ENCODE measurements around the gene TMEM9. TPM values are rescaled to one million over a fixed set of nuclear protein-coding genes. Genes with fewer than 3 reads are reported as not detected.

Gene TMEM9
- total RNA-seq, 1 donor from 2014 or later: 66.9 TPM

- Histone ChIP-seq H3K4me3 (ENCODE audit: low read depth, low read length) (no peak overlapping the region), H3K36me3 (ENCODE audit: control insufficient read depth, insufficient read depth, low read length) (no peaks in the 10 kb centered on the region), H3K27me3 (ENCODE audit: control insufficient read depth, insufficient read depth, low read length) (no peaks in the 10 kb centered on the region)
- DNase-seq (ENCODE audit: low read depth) (peak; percentile 80), FAIRE-seq (no peak)
- peak; percentile 95 for TF ChIP-seq CTCF (IDR thresholded peaks at IDR 0.05; ENCODE audit: insufficient read depth, low read length, severe bottlenecking)
Observed at GRCh38 chr1:201184307-201185122, 30.2 kb upstream of the TMEM9 start.

GRCh38 chr1:201183753-201184152 is 29.5 kb upstream of the TMEM9 start:
- H3K36me3 ChIP-seq (ENCODE audit: control insufficient read depth, insufficient read depth, low read length): no peaks in the 10 kb centered on the region
- FAIRE-seq (no peak), DNase-seq (ENCODE audit: low read depth) (no peak)
- no peak overlapping the region for H3K4me3 ChIP-seq (ENCODE audit: low read depth, low read length)
- no peak for TF ChIP-seq CTCF (IDR thresholded peaks at IDR 0.05; ENCODE audit: insufficient read depth, low read length, severe bottlenecking)
- H3K27me3 ChIP-seq (ENCODE audit: control insufficient read depth, insufficient read depth, low read length): no peaks in the 10 kb centered on the region

GRCh38 chr1:201183209-201183608 is 28.9 kb upstream of the TMEM9 start:
- no peak overlapping the region for H3K4me3 ChIP-seq (ENCODE audit: low read depth, low read length)
- no peaks in the 10 kb centered on the region for H3K36me3 ChIP-seq (ENCODE audit: control insufficient read depth, insufficient read depth, low read length)
- DNase-seq (ENCODE audit: low read depth) (peak; percentile 18), FAIRE-seq (no peak)
- TF ChIP-seq CTCF (IDR thresholded peaks at IDR 0.05; ENCODE audit: insufficient read depth, low read length, severe bottlenecking): no peak
- no peaks in the 10 kb centered on the region for H3K27me3 ChIP-seq (ENCODE audit: control insufficient read depth, insufficient read depth, low read length)

GRCh38 chr1:201181726-201182125 is 27.5 kb upstream of the TMEM9 start:
- no peak for TF ChIP-seq CTCF (IDR thresholded peaks at IDR 0.05; ENCODE audit: insufficient read depth, low read length, severe bottlenecking)
- no peak for DNase-seq (ENCODE audit: low read depth)
- Histone ChIP-seq H3K36me3 (ENCODE audit: control insufficient read depth, insufficient read depth, low read length) (no peaks in the 10 kb centered on the region), H3K27me3 (ENCODE audit: control insufficient read depth, insufficient read depth, low read length) (no peaks in the 10 kb centered on the region), H3K4me3 (ENCODE audit: low read depth, low read length) (no peak overlapping the region)
- no peak for FAIRE-seq

- Histone ChIP-seq H3K27me3 (ENCODE audit: control insufficient read depth, insufficient read depth, low read length) (no peaks in the 10 kb centered on the region), H3K4me3 (ENCODE audit: low read depth, low read length) (no peak overlapping the region), H3K36me3 (ENCODE audit: control insufficient read depth, insufficient read depth, low read length) (no peaks in the 10 kb centered on the region)
- FAIRE-seq (no peak), DNase-seq (ENCODE audit: low read depth) (no peak)
- no peak for TF ChIP-seq CTCF (IDR thresholded peaks at IDR 0.05; ENCODE audit: insufficient read depth, low read length, severe bottlenecking)
Observed at GRCh38 chr1:201181323-201181722, 27.0 kb upstream of the TMEM9 start.

GRCh38 chr1:201180901-201181300 is 26.6 kb upstream of the TMEM9 start:
- no peak overlapping the region for H3K4me3 ChIP-seq (ENCODE audit: low read depth, low read length)
- FAIRE-seq (no peak), DNase-seq (ENCODE audit: low read depth) (no peak)
- no peaks in the 10 kb centered on the region for H3K36me3 ChIP-seq (ENCODE audit: control insufficient read depth, insufficient read depth, low read length)
- no peak for TF ChIP-seq CTCF (IDR thresholded peaks at IDR 0.05; ENCODE audit: insufficient read depth, low read length, severe bottlenecking)
- H3K27me3 ChIP-seq (ENCODE audit: control insufficient read depth, insufficient read depth, low read length): no peaks in the 10 kb centered on the region

Measured in bronchial epithelial cell (primary cell).